Neural cell (in vitro differentiated cells): Measurements from ENCODE around the gene MYBPC3. TPM values are rescaled to one million over a fixed set of nuclear protein-coding genes. Genes with fewer than 3 reads are reported as not detected.

Experiments used
- H2AFZ ChIP-seq: fragments of 200-600, 300-800 bp; sonication (generic), shearing (Covaris generic); 2 replicates; pipeline ENCODE4 v1.6.0; 2014; ENCODE audit warnings: low read depth, mild to moderate bottlenecking, antibody characterized with exemption, low read length, moderate library complexity
- H3F3A ChIP-seq: fragments of 200-600 bp; shearing (Covaris generic); 2 replicates; pipeline ENCODE4 v1.6.1; 2016; ENCODE audit warnings: mild to moderate bottlenecking, moderate library complexity, mixed read lengths, antibody characterized with exemption, low read length; ENCODE audit not compliant: insufficient read depth, poor library complexity, severe bottlenecking
- H3K27ac ChIP-seq: fragments of 200-600, 300-800 bp; sonication (generic), shearing (Covaris generic); 2 replicates; pipeline ENCODE4 v1.5.1; 2014; ENCODE audit warnings: mild to moderate bottlenecking, low read length, moderate library complexity
- H3K27me3 ChIP-seq: fragments of 300-800, 200-600 bp; sonication (generic), shearing (Covaris generic); 2 replicates; pipeline ENCODE4 v1.6.0; 2014; ENCODE audit warnings: mild to moderate bottlenecking, low read depth, low read length, moderate library complexity; ENCODE audit not compliant: insufficient read depth
- H3K36me3 ChIP-seq: fragments of 300-800, 200-600 bp; sonication (generic), shearing (Covaris generic); 2 replicates; pipeline ENCODE4 v1.5.1; 2014; ENCODE audit warnings: mild to moderate bottlenecking, antibody characterized with exemption, low read length, moderate library complexity; ENCODE audit not compliant: insufficient read depth
- H3K4me2 ChIP-seq: fragments of 300-800, 200-600 bp; sonication (generic), shearing (Covaris generic); 2 replicates; pipeline ENCODE4 v1.6.0; 2014; ENCODE audit warnings: mild to moderate bottlenecking, low read length
- H3K4me3 ChIP-seq: fragments of 300-800, 200-600 bp; sonication (generic), shearing (Covaris generic); 2 replicates; pipeline ENCODE4 v1.5.1; 2014; ENCODE audit warnings: mild to moderate bottlenecking, low read length, moderate library complexity
- H3K79me2 ChIP-seq: fragments of 200-600 bp; shearing (Covaris generic); replicated peaks from 2 replicates; pipeline ENCODE4 v1.6.0; 2014; ENCODE audit warnings: mild to moderate bottlenecking, low read length, moderate library complexity; ENCODE audit not compliant: insufficient read depth
- H3K9ac ChIP-seq: fragments of 300-800, 200-600 bp; sonication (generic), shearing (Covaris generic); 2 replicates; pipeline ENCODE4 v1.6.1; 2016; ENCODE audit warnings: mild to moderate bottlenecking, low read length, mixed read lengths
- H3K9me2 ChIP-seq: fragments of 200-600 bp; shearing (Covaris generic); 2 replicates; pipeline ENCODE4 v1.6.1; 2016; ENCODE audit warnings: mild to moderate bottlenecking, low read length, mixed read lengths; ENCODE audit not compliant: insufficient read depth
- H3K9me3 ChIP-seq: fragments of 200-600, 300-800 bp; sonication (generic), shearing (Covaris generic); 2 replicates; pipeline ENCODE4 v1.6.1; 2016; ENCODE audit warnings: mild to moderate bottlenecking, mixed run types, low read length, moderate library complexity, mixed read lengths
- H4K20me1 ChIP-seq: fragments of 200-600 bp; shearing (Covaris generic); 2 replicates; pipeline ENCODE4 v1.6.1; 2016; ENCODE audit warnings: mild to moderate bottlenecking, mixed run types; ENCODE audit not compliant: insufficient read depth
- EP300 ChIP-seq: fragments of 450-650 bp; conservative IDR thresholded peaks from 2 replicates; pipeline ENCODE4 v1.6.1; 2014; ENCODE audit warnings: antibody characterized with exemption, mild to moderate bottlenecking, moderate library complexity; ENCODE audit not compliant: poor library complexity, severe bottlenecking
- EZH2 ChIP-seq: fragments of 200-600, 300-800 bp; shearing (Covaris generic), sonication (generic); IDR thresholded peaks from 2 replicates; pipeline ENCODE4 v1.6.1; 2014; ENCODE audit warnings: antibody characterized with exemption, low read length, borderline replicate concordance, mild to moderate bottlenecking; ENCODE audit not compliant: insufficient read depth, poor library complexity, severe bottlenecking
- MXI1 ChIP-seq: fragments of 450-650 bp; conservative IDR thresholded peaks from 2 replicates; pipeline ENCODE4 v1.6.1; 2014; ENCODE audit warnings: antibody characterized with exemption, mild to moderate bottlenecking; ENCODE audit not compliant: poor library complexity, severe bottlenecking
- POLR2AphosphoS5 ChIP-seq: IDR thresholded peaks from 2 replicates; pipeline ENCODE4 v1.6.1; 2012
- RAD21 ChIP-seq: fragments of 450-650 bp; conservative IDR thresholded peaks from 2 replicates; pipeline ENCODE4 v1.6.1; 2014; ENCODE audit warnings: antibody characterized with exemption, mild to moderate bottlenecking, moderate library complexity
- SMC3 ChIP-seq: fragments of 450-650 bp; conservative IDR thresholded peaks from 2 replicates; pipeline ENCODE4 v1.6.1; 2014; ENCODE audit warnings: antibody characterized with exemption, mild to moderate bottlenecking, moderate library complexity; ENCODE audit not compliant: poor library complexity
- TAF1 ChIP-seq: IDR thresholded peaks from 2 replicates; pipeline ENCODE4 v1.6.1; 2012; ENCODE audit warnings: low read depth
- polyA plus RNA-seq: library from polyadenylated mRNA; depleted of rRNA; stranded (reverse); fragments of >200 nt; gene quantifications from 2 replicates; pipeline ENCODE4 v1.2.3, GENCODE V29; 2014
- TF ChIP-seq, protein P1 (sequence below): IDR thresholded peaks from 2 replicates; pipeline ENCODE4 v1.6.1; 2012; ENCODE audit warnings: borderline replicate concordance
- TF ChIP-seq, protein P2 (sequence below): fragments of 450-650 bp; IDR thresholded peaks from 2 replicates; pipeline ENCODE4 v1.5.1; 2014; ENCODE audit warnings: antibody characterized with exemption, mild to moderate bottlenecking, moderate library complexity; ENCODE audit not compliant: poor library complexity, severe bottlenecking

Gene MYBPC3
- polyA plus RNA-seq, 1 donor from 2014 or later, result not detected

DNA sequence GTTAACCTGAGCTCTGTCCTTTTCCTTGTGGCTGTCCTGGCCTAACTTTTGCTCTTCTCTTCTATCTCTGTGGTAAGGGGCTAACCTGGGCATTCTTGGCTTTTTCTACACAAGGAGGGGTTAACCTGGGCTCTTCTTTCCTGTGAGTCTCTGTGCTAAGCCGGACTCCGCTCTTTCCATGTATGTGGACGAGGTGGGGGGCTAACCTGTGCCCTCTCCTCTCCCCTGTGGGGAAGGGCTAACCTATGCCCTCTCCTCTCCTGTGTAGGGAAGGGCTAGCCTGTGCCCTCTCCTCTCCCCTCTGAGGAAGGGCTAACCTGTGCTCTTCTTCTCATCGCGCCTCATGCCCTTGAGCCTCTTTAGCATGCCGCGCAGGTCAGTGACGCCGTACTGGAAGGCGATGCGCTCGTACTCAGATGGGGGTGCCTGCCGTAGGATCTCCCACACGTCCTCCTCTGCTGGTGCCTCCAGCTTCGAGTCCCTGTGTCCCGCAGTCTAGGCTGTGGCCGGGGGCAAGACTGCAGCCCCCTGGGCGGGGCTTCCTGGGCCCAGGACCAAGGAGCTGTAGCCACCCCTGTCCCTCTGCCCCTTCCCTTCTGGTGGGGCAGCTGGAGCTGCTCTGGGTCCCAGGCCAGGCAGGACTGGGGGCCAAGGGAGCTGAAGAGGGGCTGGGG, 6.5 kb downstream of the MYBPC3 start:
- Histone ChIP-seq H3K36me3 (no peaks in the 10 kb centered on the region), H2AFZ (no peak overlapping the region), H3K27me3 (no peaks in the 10 kb centered on the region), H3K79me2 (no peaks in the 10 kb centered on the region), H3K4me3 (no peak overlapping the region), H3K9ac (no peak overlapping the region), H3F3A (no peaks in the 10 kb centered on the region), H3K9me3 (no peaks in the 10 kb centered on the region), H3K9me2 (no peaks in the 10 kb centered on the region), H4K20me1 (no peaks in the 10 kb centered on the region), H3K4me2 (no peak overlapping the region), H3K27ac (no peak overlapping the region)
- TF ChIP-seq SMC3 (no peak), EZH2 (no peak), MXI1 (no peak), EP300 (no peak), POLR2AphosphoS5 (no peak), RAD21 (no peak), TAF1 (no peak)
- TF ChIP-seq, protein P1, sequence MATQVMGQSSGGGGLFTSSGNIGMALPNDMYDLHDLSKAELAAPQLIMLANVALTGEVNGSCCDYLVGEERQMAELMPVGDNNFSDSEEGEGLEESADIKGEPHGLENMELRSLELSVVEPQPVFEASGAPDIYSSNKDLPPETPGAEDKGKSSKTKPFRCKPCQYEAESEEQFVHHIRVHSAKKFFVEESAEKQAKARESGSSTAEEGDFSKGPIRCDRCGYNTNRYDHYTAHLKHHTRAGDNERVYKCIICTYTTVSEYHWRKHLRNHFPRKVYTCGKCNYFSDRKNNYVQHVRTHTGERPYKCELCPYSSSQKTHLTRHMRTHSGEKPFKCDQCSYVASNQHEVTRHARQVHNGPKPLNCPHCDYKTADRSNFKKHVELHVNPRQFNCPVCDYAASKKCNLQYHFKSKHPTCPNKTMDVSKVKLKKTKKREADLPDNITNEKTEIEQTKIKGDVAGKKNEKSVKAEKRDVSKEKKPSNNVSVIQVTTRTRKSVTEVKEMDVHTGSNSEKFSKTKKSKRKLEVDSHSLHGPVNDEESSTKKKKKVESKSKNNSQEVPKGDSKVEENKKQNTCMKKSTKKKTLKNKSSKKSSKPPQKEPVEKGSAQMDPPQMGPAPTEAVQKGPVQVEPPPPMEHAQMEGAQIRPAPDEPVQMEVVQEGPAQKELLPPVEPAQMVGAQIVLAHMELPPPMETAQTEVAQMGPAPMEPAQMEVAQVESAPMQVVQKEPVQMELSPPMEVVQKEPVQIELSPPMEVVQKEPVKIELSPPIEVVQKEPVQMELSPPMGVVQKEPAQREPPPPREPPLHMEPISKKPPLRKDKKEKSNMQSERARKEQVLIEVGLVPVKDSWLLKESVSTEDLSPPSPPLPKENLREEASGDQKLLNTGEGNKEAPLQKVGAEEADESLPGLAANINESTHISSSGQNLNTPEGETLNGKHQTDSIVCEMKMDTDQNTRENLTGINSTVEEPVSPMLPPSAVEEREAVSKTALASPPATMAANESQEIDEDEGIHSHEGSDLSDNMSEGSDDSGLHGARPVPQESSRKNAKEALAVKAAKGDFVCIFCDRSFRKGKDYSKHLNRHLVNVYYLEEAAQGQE, result no peak
- TF ChIP-seq, protein P2, sequence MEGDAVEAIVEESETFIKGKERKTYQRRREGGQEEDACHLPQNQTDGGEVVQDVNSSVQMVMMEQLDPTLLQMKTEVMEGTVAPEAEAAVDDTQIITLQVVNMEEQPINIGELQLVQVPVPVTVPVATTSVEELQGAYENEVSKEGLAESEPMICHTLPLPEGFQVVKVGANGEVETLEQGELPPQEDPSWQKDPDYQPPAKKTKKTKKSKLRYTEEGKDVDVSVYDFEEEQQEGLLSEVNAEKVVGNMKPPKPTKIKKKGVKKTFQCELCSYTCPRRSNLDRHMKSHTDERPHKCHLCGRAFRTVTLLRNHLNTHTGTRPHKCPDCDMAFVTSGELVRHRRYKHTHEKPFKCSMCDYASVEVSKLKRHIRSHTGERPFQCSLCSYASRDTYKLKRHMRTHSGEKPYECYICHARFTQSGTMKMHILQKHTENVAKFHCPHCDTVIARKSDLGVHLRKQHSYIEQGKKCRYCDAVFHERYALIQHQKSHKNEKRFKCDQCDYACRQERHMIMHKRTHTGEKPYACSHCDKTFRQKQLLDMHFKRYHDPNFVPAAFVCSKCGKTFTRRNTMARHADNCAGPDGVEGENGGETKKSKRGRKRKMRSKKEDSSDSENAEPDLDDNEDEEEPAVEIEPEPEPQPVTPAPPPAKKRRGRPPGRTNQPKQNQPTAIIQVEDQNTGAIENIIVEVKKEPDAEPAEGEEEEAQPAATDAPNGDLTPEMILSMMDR, result no peak

DNA sequence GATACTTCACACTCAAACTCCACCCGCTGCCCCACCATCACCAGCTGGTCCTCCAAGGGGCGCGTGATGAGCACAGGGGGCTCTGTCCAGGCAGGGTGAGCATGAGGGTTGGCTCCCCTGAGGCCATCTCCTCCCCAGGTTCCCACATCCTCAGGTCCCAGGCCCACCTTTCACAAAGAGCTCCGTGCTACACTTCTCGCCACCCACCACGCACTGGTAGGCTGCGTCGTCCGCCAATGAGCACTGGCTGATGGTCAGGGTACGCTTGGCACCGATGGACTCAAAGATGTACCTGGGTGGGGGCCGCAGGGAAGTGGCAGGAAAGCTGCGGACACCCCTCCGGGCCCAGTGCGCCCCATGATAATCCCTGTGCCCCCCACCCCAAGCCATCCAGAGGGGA, 9.6 kb downstream of the MYBPC3 start:
- no peaks in the 10 kb centered on the region for H3K36me3 ChIP-seq
- H3K27me3 ChIP-seq, result no peaks in the 10 kb centered on the region
- H3K4me2 ChIP-seq, result no peak overlapping the region
- no peak overlapping the region for H2AFZ ChIP-seq
- TF ChIP-seq SMC3 (no peak), EZH2 (no peak), RAD21 (no peak), EP300 (no peak), TAF1 (no peak), POLR2AphosphoS5 (no peak), MXI1 (no peak)
- TF ChIP-seq, protein P1, result no peak
- TF ChIP-seq, protein P2, result no peak
- no peaks in the 10 kb centered on the region for H3K9me2 ChIP-seq
- H3K9me3 ChIP-seq, result no peaks in the 10 kb centered on the region
- no peak overlapping the region for H3K9ac ChIP-seq
- H3F3A ChIP-seq, result no peaks in the 10 kb centered on the region
- no peak overlapping the region for H3K4me3 ChIP-seq
- H4K20me1 ChIP-seq, result no peaks in the 10 kb centered on the region
- no peaks in the 10 kb centered on the region for H3K79me2 ChIP-seq
- no peak overlapping the region for H3K27ac ChIP-seq
